Suprapubic skin (tissue), 3 donors: Measurements from ENCODE around the gene GPR33.

Source experiments
- EP300 ChIP-seq: sonication (generic); formaldehyde crosslinking; IDR thresholded peaks from one replicate; pipeline ENCODE4 v1.6.1; 2017; ENCODE audit warnings: antibody characterized with exemption
- TF ChIP-seq, protein P1 (sequence below), 2 donors: fragments of 200-600 bp in 1 of 2; fragments of 450-650 bp in 1 of 2; sonication (generic) in 1 of 2; IDR thresholded peaks; one replicate each; pipeline ENCODE4 v1.5.1; 2016 to 2019; ENCODE audit warnings: antibody characterized with exemption in 2 of 2, mild to moderate bottlenecking in 1 of 2, moderate library complexity in 1 of 2

DNA sequence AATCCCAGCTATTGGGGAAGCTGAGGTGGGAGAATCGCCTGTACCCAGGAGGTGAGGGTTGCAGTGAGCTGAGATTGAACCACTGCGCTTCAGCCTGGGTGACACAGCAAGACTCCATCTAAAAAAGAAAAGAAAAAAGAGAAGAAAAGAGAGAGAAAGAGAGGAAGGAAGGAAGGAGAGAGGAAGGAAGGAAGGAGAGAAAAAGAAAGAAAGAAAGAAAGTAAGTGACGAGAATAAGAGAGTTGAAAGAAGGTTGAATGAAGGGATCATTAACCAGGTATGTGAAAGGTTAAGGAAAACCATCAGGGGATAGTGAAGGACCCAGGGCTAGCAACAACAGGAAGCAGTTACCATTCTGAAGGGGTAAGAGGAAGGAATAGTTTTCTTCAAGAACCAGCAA, 26.3 kb downstream of the GPR33 start:
- TF ChIP-seq, protein P1, sequence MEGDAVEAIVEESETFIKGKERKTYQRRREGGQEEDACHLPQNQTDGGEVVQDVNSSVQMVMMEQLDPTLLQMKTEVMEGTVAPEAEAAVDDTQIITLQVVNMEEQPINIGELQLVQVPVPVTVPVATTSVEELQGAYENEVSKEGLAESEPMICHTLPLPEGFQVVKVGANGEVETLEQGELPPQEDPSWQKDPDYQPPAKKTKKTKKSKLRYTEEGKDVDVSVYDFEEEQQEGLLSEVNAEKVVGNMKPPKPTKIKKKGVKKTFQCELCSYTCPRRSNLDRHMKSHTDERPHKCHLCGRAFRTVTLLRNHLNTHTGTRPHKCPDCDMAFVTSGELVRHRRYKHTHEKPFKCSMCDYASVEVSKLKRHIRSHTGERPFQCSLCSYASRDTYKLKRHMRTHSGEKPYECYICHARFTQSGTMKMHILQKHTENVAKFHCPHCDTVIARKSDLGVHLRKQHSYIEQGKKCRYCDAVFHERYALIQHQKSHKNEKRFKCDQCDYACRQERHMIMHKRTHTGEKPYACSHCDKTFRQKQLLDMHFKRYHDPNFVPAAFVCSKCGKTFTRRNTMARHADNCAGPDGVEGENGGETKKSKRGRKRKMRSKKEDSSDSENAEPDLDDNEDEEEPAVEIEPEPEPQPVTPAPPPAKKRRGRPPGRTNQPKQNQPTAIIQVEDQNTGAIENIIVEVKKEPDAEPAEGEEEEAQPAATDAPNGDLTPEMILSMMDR (IDR thresholded peaks at IDR 0.05): no peak
- TF ChIP-seq EP300: no peak
